Measurements from ENCODE around the gene FOS. TPM values are rescaled to one million over a fixed set of nuclear protein-coding genes. Genes with fewer than 3 reads are reported as not detected.
"Not testable (repeated sequence)": the region's sequence is repeated elsewhere in the genome, so short reads cannot be mapped to it uniquely, and the experiment has no call there.

Gene FOS
- total and polyA plus RNA-seq, 7 donors, result 108 to 1,048 (median 374) TPM

DNA sequence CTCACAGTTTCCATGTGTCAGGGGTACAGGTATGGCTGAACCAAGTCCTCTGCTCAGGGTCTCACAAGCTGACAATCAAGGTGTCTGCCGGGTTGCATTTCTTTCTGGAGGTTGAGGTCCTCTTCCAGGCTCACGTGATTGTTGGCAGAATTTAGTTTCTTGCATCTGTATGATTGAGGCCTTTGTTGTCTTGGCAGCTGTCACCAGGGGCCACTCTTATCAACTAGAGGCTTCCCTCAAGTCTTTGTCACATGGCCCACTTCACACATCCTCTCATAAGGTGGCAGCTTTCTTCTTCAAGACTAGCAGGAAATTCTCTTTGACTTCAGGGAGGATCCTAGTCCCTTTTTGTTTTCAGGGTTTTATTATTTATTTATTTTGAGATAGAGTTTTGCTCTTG, 46.0 kb upstream of the FOS start:
- TF ChIP-seq EP300 (IDR thresholded peaks at IDR 0.05) (no peak), POLR2AphosphoS5 (IDR thresholded peaks at IDR 0.05) (no peak)
- no peaks in the 10 kb centered on the region for H3K36me3 ChIP-seq
- no peak overlapping the region for H3K4me3 ChIP-seq
- no peaks in the 10 kb centered on the region for H3K9me3 ChIP-seq
- DNase-seq, result no peak
- H3K27me3 ChIP-seq, result no peaks in the 10 kb centered on the region
- intact Hi-C loops (cut with DNase I), result no loop called here
- 79 to 88% methylated on average over 2 of the region's 2 CpGs for WGBS, 2 donors
- no peak overlapping the region for H3K27ac ChIP-seq
- H3K4me1 ChIP-seq, result peaks cover 0 to 11% (median 9%) of the 10 kb centered on the region in 4 donors

DNA sequence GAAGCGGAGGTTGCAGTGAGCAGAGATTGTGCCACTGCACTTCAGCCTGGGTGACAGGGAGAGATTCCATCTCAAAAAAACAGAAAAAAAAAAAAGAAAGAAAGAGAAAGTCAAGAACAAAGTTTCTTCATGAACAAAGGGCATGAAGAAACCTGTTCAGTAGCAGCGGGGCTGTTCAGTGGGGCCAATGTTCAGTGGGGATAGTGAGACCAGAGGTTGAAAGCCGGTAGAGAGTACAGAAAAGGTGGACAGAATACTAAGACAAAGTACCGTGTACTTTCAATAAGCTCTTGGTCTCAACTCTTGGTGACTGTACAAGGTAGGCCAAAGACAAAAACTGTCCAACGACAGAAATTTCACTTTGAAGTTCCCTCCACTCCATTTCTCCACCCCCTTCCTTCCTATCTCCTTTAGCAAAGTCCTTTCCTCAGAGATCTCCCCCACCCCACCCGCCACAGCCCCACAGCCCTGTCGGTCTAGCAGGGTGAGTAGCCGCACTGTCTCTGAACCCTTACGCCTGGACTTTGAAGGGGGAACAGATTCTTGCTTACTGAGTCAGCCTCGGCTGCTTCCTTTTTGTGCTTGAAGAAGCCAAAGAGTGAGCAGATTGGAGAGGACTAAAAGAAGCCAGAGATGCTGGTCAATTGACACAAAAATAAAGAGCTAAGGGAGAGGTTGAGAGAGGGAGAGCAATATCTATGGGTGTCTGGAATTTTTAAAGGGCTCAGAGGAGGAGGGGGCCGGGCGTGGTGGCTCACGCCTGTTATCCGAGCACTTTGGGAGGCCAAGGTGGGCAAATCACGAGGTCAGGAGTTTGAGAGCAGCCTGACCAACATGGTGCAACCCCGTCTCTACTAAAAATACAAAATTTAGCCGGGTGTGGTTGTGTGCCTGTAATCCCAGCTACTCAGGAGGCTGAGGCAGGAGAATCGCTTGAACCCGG, 44.2 kb upstream of the FOS start:
- 79 to 82% methylated on average over 19 of the region's 19 CpGs for WGBS, 2 donors
- peak overlapping the region in 3 of 4 donors; percentile 17 to 86 (median 38) for H3K27ac ChIP-seq
- no peak for TF ChIP-seq POLR2A (IDR thresholded peaks at IDR 0.05)
- TF ChIP-seq POLR2AphosphoS5 (IDR thresholded peaks at IDR 0.05), result peak in 1 of 4 donors; percentile 23
- TF ChIP-seq EP300 (IDR thresholded peaks at IDR 0.05), result no peak
- TF ChIP-seq, protein P1, sequence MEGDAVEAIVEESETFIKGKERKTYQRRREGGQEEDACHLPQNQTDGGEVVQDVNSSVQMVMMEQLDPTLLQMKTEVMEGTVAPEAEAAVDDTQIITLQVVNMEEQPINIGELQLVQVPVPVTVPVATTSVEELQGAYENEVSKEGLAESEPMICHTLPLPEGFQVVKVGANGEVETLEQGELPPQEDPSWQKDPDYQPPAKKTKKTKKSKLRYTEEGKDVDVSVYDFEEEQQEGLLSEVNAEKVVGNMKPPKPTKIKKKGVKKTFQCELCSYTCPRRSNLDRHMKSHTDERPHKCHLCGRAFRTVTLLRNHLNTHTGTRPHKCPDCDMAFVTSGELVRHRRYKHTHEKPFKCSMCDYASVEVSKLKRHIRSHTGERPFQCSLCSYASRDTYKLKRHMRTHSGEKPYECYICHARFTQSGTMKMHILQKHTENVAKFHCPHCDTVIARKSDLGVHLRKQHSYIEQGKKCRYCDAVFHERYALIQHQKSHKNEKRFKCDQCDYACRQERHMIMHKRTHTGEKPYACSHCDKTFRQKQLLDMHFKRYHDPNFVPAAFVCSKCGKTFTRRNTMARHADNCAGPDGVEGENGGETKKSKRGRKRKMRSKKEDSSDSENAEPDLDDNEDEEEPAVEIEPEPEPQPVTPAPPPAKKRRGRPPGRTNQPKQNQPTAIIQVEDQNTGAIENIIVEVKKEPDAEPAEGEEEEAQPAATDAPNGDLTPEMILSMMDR (IDR thresholded peaks at IDR 0.05), result no peak
- no peaks in the 10 kb centered on the region for H3K9me3 ChIP-seq
- H3K27me3 ChIP-seq, result no peaks in the 10 kb centered on the region
- no peak overlapping the region for H3K4me3 ChIP-seq
- peak; percentile 83 for DNase-seq
- H3K36me3 ChIP-seq, result no peaks in the 10 kb centered on the region
- H3K4me1 ChIP-seq, result peaks cover 0 to 30% (median 25%) of the 10 kb centered on the region in 4 donors
- intact Hi-C loops (cut with DNase I), result loop anchor here (5.0 kb wide), 1 partner anchor 43 kb away; the partner anchor contains the start of gene FOS

DNA sequence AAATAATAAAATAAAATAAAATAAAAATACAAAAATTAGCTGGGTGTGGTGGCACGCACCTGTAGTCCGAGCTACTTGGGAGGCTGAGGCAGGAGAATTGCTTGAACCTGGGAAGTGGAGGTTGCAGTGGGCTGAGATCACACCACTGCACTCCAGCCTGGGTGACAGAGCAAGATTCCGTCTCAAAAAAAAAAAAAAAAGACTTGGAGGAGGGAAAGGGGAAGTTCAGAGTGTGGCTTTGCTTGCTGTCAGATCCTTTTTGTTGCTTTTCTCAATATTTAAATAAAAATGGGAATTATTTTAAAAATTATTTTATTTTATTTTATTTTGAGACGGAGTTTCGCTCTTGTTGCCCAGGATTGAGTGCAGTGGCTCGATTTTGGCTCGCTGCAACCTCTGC, 43.4 kb upstream of the FOS start:
- DNase-seq, H3K36me3 ChIP-seq, H3K4me3 ChIP-seq, H3K9me3 ChIP-seq, H3K27me3 ChIP-seq: not testable (repeated sequence)
- H3K4me1 ChIP-seq, result peaks cover 0 to 33% (median 26%) of the 10 kb centered on the region in 4 donors
- intact Hi-C loops (cut with DNase I), result loop anchor here (5.0 kb wide), 1 partner anchor 42 kb away; the partner anchor contains the start of gene FOS
- 77 to 88% methylated on average over 7 of the region's 7 CpGs for WGBS, 2 donors
- peak overlapping the region in 2 of 4 donors; percentile 38 to 86 for H3K27ac ChIP-seq

DNA sequence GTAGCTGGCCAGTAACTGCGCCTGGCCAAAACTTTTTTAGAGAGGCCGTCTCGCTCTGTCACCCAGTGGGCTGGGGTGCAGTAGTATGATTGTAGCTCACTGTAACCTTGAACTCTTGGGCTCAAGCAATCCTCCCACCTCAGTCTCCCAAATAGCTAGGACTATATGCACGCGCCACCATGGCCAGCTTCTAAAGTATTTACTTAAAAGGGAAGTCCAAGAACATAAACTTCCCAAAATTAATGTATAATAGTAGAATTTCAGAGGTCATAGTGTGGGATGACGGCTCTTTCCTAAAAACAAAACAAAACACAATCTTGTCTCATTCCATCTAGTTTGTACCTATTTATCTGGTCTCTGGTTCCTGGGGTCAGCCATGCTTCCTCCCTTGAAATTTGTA, 42.2 kb upstream of the FOS start:
- 92 to 93% methylated on average over 6 of the region's 6 CpGs for WGBS, 2 donors
- Histone ChIP-seq H3K36me3 (no peaks in the 10 kb centered on the region), H3K4me3 (no peak overlapping the region), H3K4me1 (peaks cover 0 to 33% (median 26%) of the 10 kb centered on the region in 4 donors), H3K27ac (peak overlapping the region; percentile 64 to 87 (median 81)), H3K9me3 (no peaks in the 10 kb centered on the region), H3K27me3 (no peaks in the 10 kb centered on the region)
- intact Hi-C loops (cut with DNase I), result loop anchor here (2.0 to 5.0 kb wide), 2 partner anchors 41 to 60 kb away; partner anchors contain the start of genes FOS and TMED10
- DNase-seq, result no peak
- TF ChIP-seq POLR2AphosphoS5 (IDR thresholded peaks at IDR 0.05) (no peak), POLR2A (IDR thresholded peaks at IDR 0.05) (no peak), EP300 (IDR thresholded peaks at IDR 0.05) (no peak)
- TF ChIP-seq, protein P1 (IDR thresholded peaks at IDR 0.05), result no peak

DNA sequence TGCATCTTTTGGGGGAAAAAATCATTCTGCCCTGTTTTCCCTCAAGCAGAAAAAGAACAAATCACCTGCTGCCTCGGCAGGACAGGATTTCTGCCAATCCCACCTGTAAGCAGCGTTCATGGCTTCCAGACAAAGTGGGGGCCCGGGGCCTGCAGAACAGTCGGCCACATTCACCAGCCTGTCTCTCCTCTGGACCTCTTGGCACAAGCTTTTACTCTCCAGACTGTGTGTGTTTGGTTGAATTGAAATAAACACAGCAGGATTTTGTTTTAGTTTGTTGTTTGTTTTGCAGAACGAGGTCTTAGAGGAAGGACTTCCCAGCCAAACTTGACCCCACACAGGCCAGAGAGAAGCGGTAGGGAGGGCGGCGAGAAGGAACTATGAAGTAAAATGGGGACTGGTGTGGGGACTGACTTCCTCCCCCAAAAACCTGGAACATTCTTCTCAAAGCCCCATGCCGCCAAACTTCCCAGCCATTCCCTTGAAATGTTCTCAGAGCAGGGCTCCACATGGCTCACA, 41.7 kb upstream of the FOS start:
- H3K27ac ChIP-seq, result peak overlapping the region; percentile 64 to 87 (median 81)
- TF ChIP-seq, protein P1 (IDR thresholded peaks at IDR 0.05), result no peak
- TF ChIP-seq POLR2A (IDR thresholded peaks at IDR 0.05) (no peak), POLR2AphosphoS5 (IDR thresholded peaks at IDR 0.05) (no peak)
- no peak overlapping the region for H3K4me3 ChIP-seq
- no peaks in the 10 kb centered on the region for H3K9me3 ChIP-seq
- no peak for DNase-seq
- H3K4me1 ChIP-seq, result peaks cover 0 to 33% (median 26%) of the 10 kb centered on the region in 4 donors
- no peaks in the 10 kb centered on the region for H3K27me3 ChIP-seq
- no peaks in the 10 kb centered on the region for H3K36me3 ChIP-seq
- WGBS, 2 donors, result 70 to 73% methylated on average over 9 of the region's 9 CpGs
- intact Hi-C loops (cut with DNase I), result loop anchor here (2.0 to 5.0 kb wide), 2 partner anchors 40 to 60 kb away; partner anchors contain the start of genes FOS and TMED10

Measured in sigmoid colon (tissue), 7 donors.